Hindlimb muscle (tissue), 1 donor: ENCODE results near the gene DYSF. TPM values are rescaled to one million over a fixed set of nuclear protein-coding genes. Genes with fewer than 3 reads are reported as not detected.

Experiments used
- DNase-seq: peaks from one replicate; pipeline ENCODE4 v3.0.0-alpha.2; 2013
- polyA plus RNA-seq: library from polyadenylated mRNA; unstranded; fragments of 120-200 nt; gene quantifications from one replicate; pipeline ENCODE4 v1.2.1, GENCODE V29; 2013; ENCODE audit not compliant: insufficient read length

The DYSF gene
- polyA plus RNA-seq, 1 donor, result 185 TPM

DNA sequence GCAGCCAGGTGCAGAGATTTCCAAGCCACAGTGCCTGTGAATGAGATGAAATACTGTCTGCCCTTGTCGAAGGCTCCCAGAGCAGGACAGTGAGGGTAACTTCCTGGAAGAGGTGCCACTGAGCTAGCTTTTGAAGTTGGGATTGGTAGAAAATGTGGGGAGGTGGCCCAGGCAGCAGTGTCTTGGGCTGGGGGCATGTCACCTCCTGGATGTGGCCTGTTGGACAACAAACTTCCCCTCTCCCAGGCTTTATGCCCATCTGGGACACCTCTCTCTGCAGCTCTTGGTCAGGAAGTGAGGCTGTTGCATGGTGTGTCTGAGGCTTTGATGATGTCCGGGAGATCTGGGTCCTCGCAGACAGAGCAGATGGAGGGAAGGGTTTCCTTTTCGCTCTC, 151.4 kb downstream of the DYSF start:
- DNase-seq, result no peak

DNA sequence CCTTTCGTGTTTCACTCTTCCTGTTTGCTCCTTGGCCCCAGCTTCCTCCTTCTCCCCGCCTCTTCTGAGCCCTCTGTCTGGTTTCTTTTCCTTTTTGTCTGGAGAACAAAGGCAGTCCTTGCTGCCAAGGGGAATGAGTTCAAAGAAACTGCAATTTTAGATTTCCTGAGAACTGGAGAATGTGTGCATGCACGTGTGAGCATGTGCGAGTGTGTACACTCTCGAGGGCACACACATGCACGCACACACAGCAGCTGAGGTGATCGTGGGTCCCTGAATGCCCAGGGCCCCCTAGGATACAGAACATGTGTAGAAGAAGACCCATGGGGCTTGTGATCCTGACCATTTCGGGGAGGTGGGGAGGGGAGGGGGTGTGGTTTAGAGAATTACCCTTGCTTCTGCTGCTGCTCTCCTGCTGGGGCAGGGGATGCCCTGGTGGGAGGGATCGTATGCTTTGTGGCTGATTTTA, 151.8 kb downstream of the DYSF start:
- no peak for DNase-seq

GRCh38 chr2:71605781-71606241, 152.4 kb downstream of the DYSF start:
- no peak for DNase-seq

GRCh38 chr2:71606244-71606643, 152.9 kb downstream of the DYSF start:
- no peak for DNase-seq

- DNase-seq, result no peak
Measured at GRCh38 chr2:71607151-71607889, 154.0 kb downstream of the DYSF start.

DNA sequence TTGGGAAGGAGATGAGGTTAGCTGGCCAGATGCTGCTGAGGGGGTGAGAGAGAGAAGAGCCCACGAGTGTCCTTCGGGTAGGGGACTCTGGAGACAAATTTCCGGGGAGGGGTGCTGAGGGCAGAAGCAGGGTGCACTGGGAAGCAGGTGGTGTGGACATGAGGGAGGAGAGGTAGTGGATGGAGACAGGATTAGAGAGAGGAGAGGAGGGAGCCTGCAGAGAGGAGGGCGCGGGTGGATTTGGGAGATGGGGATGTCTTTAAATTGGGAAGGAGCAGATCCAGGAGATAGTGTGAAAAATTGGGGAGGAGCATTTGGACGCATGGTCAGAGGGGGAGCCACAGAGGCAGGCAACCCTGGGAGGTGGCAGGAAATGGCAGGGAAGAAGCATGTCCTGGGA, 154.7 kb downstream of the DYSF start:
- DNase-seq, result no peak

DNA sequence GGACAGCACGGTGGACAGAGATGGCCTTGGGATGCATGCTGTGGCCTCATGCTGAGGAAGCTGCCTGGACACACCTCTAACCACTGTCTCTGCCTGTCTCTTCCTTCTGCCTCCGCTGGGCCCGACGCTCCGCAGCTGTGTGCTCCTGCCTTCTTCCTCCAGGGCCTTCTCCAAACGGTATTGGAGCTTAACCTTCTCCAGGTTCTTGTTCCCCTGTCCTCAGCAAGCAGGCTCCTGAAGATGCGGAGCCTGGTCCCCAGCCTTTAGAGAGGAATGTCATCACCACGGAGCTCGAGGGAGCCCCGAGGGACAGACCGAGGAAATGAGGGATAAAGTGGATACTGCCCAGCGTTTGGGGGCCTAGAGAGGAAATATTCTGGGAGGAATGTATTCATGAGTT, 155.1 kb downstream of the DYSF start:
- DNase-seq, result no peak

GRCh38 chr2:71609029-71609428, 155.7 kb downstream of the DYSF start:
- no peak for DNase-seq

DNA sequence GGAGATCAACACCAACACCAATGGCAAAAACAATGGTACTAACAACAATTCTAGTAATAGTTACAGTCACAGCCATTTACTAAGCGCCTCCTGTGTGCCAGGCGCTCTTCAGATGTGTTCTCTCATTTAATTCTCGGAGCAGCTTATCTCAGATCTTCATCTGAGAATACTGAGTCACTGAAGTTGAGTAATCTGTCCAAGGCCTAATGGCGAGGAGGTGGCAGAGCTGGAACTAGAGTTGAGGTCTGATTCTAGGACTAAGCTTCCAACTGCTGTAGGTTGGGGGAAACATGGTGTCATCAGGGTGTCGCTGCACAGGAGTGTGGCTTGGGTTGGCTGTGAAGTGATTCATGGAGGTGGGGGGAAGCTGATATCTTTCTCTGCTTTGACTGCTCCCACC, 156.1 kb downstream of the DYSF start:
- no peak for DNase-seq

DNA sequence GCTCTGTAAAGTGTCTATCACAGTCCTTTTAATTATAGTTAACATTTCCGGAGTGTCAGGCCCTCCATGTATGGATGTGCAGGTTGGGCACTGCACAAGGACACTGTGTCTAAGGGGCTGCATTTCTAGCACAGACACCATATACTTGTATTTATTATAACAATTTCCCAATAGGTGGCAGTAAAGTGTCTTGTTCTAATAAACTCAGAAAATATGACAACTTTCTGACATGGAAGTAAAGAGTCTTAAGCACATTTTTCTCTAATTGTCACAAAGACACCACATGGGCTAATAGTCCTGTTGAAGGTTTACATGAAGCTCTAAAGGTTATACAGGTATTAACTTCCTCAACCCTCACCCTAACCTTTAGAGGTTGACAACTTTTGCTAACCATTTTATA, 156.6 kb downstream of the DYSF start:
- DNase-seq, result no peak

GRCh38 chr2:71610671-71611070, 157.3 kb downstream of the DYSF start:
- no peak for DNase-seq

DNA sequence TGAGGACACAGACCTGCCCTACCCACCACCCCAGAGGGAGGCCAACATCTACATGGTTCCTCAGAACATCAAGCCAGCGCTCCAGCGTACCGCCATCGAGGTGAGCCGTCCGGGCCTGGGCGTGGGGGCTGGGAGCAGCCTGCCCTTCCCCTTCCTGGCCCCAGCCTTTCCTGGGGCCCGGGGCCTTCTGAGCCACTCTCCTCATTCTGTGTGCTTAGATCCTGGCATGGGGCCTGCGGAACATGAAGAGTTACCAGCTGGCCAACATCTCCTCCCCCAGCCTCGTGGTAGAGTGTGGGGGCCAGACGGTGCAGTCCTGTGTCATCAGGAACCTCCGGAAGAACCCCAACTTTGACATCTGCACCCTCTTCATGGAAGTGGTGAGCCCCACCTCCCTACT, 157.9 kb downstream of the DYSF start:
- DNase-seq, result no peak

- no peak for DNase-seq
Measured at GRCh38 chr2:71611781-71612527, 158.6 kb downstream of the DYSF start.

- no peak for DNase-seq
Measured at GRCh38 chr2:71612581-71613402, 159.4 kb downstream of the DYSF start.

GRCh38 chr2:71613403-71613952, 160.1 kb downstream of the DYSF start:
- no peak for DNase-seq

- DNase-seq, result no peak
Measured at GRCh38 chr2:71613953-71614925, 160.9 kb downstream of the DYSF start.

GRCh38 chr2:71614976-71615766, 161.8 kb downstream of the DYSF start:
- peak; percentile 65 for DNase-seq

DNA sequence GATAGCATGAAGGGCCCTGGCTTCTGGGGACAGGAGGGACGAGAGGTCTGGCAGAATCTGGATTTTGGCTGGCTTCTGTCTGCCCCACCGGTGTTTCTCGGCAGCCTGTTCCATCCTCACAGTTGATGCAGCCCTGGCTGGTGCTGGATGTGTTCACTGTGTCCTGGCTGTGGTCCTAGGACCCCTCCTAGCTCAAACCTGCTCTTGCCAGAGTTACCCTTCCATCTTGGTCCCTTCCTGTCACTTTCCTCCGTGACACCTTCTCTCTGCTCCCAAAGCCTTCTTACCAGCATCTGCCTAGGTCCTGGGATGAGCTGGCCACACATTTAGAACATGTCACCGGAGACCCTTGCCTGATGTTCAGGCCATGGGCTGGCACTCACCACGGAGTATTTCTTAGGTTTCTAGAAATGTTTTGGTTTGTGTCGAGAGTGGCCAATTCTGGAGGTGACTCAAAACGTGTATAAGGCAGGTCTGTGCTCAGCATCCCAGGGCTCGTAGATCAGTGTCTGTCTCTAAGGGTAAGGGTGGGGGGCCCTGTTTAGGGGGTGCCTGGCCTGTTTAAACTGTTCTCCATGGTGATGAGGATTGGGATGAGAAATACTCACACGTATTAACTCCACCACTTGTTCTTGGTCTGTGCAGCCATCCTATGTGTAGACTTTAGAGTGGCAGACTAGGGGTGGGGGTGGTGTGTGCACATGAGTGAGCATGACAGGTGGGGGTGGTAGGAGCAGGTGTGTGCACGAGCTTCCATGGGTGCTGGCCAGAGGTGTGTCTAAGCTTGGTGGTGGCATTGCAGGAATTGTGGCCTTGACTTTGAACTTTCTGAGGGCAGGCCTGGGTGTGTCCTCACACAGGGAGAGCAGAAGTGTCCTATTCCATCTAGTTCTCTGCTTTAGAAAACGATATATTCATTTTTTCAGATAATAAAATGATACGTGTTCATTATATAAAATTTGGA, 162.7 kb downstream of the DYSF start:
- no peak for DNase-seq

- no peak for DNase-seq
Measured at GRCh38 chr2:71617266-71617665, 163.9 kb downstream of the DYSF start.
